PC-3 (cell line): Measurements from ENCODE around the gene PTCD1. TPM values are rescaled to one million over a fixed set of nuclear protein-coding genes. Genes with fewer than 3 reads are reported as not detected.
A peak's percentile ranks its signal among the peaks of the same experiment; 100 is the strongest.

ENCODE experiments used
- ATAC-seq: fragments of 200-7000 bp; cut with Tn5 transposase; 2 replicates; pipeline ENCODE4 v1.9.1; 2020; ENCODE audit warnings: mild to moderate bottlenecking, moderate library complexity
- BruUV-seq: library from RNA; stranded (reverse); fragments of 400-500 nt; replicated peaks from 2 replicates; lab custom pipeline; 2021; lab: Mats Ljungman, UMichigan
- CTCF ChIA-PET: fragments of 300-600 bp; sonication (Branson Sonifier 250); formaldehyde crosslinking; loops from one replicate; lab custom pipeline; 2022; ENCODE audit warnings: antibody characterized with exemption; lab: Charles Lee
- POLR2A ChIA-PET: fragments of 300-600 bp; sonication (Branson Sonifier 250); formaldehyde crosslinking; loops from one replicate; lab custom pipeline; 2022; ENCODE audit warnings: antibody characterized with exemption; ENCODE audit not compliant: unreplicated experiment; lab: Charles Lee
- DNase-seq: peaks from one replicate; pipeline ENCODE4 v3.0.0-alpha.2; 2015
- H2AFZ ChIP-seq: fragments of 300-600 bp; sonication (generic); 2 replicates; pipeline ENCODE4 v1.6.0; 2016; ENCODE audit warnings: antibody characterized with exemption, low read length
- H3F3A ChIP-seq: fragments of 300-600 bp; sonication (generic); one replicate; pipeline ENCODE4 v1.6.0; 2017; ENCODE audit warnings: antibody characterized with exemption, low read length, control low read depth, mild to moderate bottlenecking; ENCODE audit not compliant: unreplicated experiment
- H3K27ac ChIP-seq: fragments of 300-600 bp; sonication (generic); 2 replicates; pipeline ENCODE4 v1.5.1; 2016; ENCODE audit warnings: mild to moderate bottlenecking, low read length
- H3K27me3 ChIP-seq: fragments of 300-600 bp; sonication (generic); 2 replicates; pipeline ENCODE4 v1.6.1; 2016; ENCODE audit warnings: low read length, mixed read lengths
- H3K36me3 ChIP-seq: fragments of 300-600 bp; sonication (generic); 2 replicates; pipeline ENCODE4 v1.6.1; 2016; ENCODE audit warnings: low read depth, mixed run types, low read length, mixed read lengths
- H3K4me1 ChIP-seq: fragments of 300-600 bp; sonication (generic); 2 replicates; pipeline ENCODE4 v1.5.1; 2016; ENCODE audit warnings: low read length; ENCODE audit not compliant: insufficient read depth
- H3K4me2 ChIP-seq: fragments of 300-600 bp; sonication (generic); 2 replicates; pipeline ENCODE4 v1.6.0; 2016; ENCODE audit warnings: low read length
- H3K4me3 ChIP-seq: fragments of 300-600 bp; sonication (generic); 2 replicates; pipeline ENCODE4 v1.5.1; 2016; ENCODE audit warnings: mild to moderate bottlenecking, low read length, mixed read lengths
- H3K79me2 ChIP-seq: fragments of 300-600 bp; sonication (generic); 2 replicates; pipeline ENCODE4 v1.6.1; 2017; ENCODE audit warnings: low read length, mixed read lengths
- H3K9ac ChIP-seq: fragments of 300-600 bp; sonication (generic); 2 replicates; pipeline ENCODE4 v1.6.0; 2016; ENCODE audit warnings: mild to moderate bottlenecking, low read length
- H3K9me2 ChIP-seq: fragments of 300-600 bp; sonication (generic); replicated peaks from 2 replicates; pipeline ENCODE4 v1.6.1; 2016; ENCODE audit warnings: mixed run types, low read length, mixed read lengths
- H3K9me3 ChIP-seq: fragments of 300-600 bp; sonication (generic); 2 replicates; pipeline ENCODE4 v1.6.1; 2016; ENCODE audit warnings: low read length, mixed read lengths
- H4K20me1 ChIP-seq: fragments of 300-600 bp; sonication (generic); 2 replicates; pipeline ENCODE4 v1.6.1; 2016; ENCODE audit warnings: low read length, mixed read lengths
- EZH2 ChIP-seq: fragments of 300-600 bp; sonication (generic); IDR thresholded peaks from one replicate; pipeline ENCODE4 v1.6.1; 2017; ENCODE audit warnings: antibody characterized with exemption, mild to moderate bottlenecking, low read length; ENCODE audit not compliant: unreplicated experiment
- EZH2phosphoT487 ChIP-seq: fragments of 300-600 bp; sonication (generic); IDR thresholded peaks from 2 replicates; pipeline ENCODE4 v1.6.1; 2018; ENCODE audit warnings: mild to moderate bottlenecking, antibody characterized with exemption, low read length, borderline replicate concordance
- intact Hi-C: fragments of 100-400 bp; cut with micrococcal nuclease; formaldehyde crosslinking; loops from 2 replicates; pipeline ENCODE4 v1.9.0; 2023
- total RNA-seq: library from RNA; depleted of rRNA; stranded (reverse); fragments of >200 nt; gene quantifications from 2 replicates; pipeline ENCODE4 v1.2.3, GENCODE V29; 2014
- TF ChIP-seq, protein P1 (sequence below): fragments of 300-600 bp; sonication (generic); conservative IDR thresholded peaks from 2 replicates; pipeline ENCODE4 v1.5.1; 2017; ENCODE audit warnings: antibody characterized with exemption, low read depth, mild to moderate bottlenecking, low read length

The PTCD1 gene
- total RNA-seq, 1 experiment from 2014 or later = 10.4 TPM

GRCh38 chr7:99422186-99422585, 16.4 kb downstream of the PTCD1 start:
- Histone ChIP-seq H3K9me2 (no peaks in the 10 kb centered on the region), H3K27me3 (no peaks in the 10 kb centered on the region), H2AFZ (no peak overlapping the region), H3K9me3 (no peaks in the 10 kb centered on the region), H3K9ac (no peak overlapping the region), H3K4me3 (no peak overlapping the region), H3K4me2 (no peak overlapping the region), H3K36me3 (peaks cover 20% of the 10 kb centered on the region), H4K20me1 (no peaks in the 10 kb centered on the region), H3K79me2 (no peaks in the 10 kb centered on the region), H3K27ac (no peak overlapping the region), H3F3A (no peaks in the 10 kb centered on the region), H3K4me1 (no peaks in the 10 kb centered on the region)
- ATAC-seq (peak; percentile 26; the same call in 1 of the 2 replicates), DNase-seq (no peak)
- BruUV-seq = no TSS peak
- intact Hi-C loops = no loop called here
- TF ChIP-seq EZH2 (no peak), EZH2phosphoT487 (no peak)
- TF ChIP-seq, protein P1, sequence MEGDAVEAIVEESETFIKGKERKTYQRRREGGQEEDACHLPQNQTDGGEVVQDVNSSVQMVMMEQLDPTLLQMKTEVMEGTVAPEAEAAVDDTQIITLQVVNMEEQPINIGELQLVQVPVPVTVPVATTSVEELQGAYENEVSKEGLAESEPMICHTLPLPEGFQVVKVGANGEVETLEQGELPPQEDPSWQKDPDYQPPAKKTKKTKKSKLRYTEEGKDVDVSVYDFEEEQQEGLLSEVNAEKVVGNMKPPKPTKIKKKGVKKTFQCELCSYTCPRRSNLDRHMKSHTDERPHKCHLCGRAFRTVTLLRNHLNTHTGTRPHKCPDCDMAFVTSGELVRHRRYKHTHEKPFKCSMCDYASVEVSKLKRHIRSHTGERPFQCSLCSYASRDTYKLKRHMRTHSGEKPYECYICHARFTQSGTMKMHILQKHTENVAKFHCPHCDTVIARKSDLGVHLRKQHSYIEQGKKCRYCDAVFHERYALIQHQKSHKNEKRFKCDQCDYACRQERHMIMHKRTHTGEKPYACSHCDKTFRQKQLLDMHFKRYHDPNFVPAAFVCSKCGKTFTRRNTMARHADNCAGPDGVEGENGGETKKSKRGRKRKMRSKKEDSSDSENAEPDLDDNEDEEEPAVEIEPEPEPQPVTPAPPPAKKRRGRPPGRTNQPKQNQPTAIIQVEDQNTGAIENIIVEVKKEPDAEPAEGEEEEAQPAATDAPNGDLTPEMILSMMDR = no peak
- POLR2A ChIA-PET = interaction anchor here (0.5 kb wide), 1 partner anchor 593 kb away, joined by 4 read pairs; no protein-coding TSS in a partner anchor
- CTCF ChIA-PET = no interaction called here

- Histone ChIP-seq H3F3A (no peaks in the 10 kb centered on the region), H3K4me3 (no peak overlapping the region), H3K4me1 (no peaks in the 10 kb centered on the region), H3K27ac (no peak overlapping the region), H3K9ac (no peak overlapping the region), H3K9me2 (no peaks in the 10 kb centered on the region), H2AFZ (no peak overlapping the region), H3K9me3 (no peaks in the 10 kb centered on the region), H4K20me1 (no peaks in the 10 kb centered on the region), H3K79me2 (no peaks in the 10 kb centered on the region), H3K27me3 (no peaks in the 10 kb centered on the region), H3K36me3 (peaks cover 30% of the 10 kb centered on the region), H3K4me2 (no peak overlapping the region)
- no peak for TF ChIP-seq EZH2
- no peak for TF ChIP-seq EZH2phosphoT487
- TF ChIP-seq, protein P1 = no peak
- BruUV-seq = no TSS peak
- ChIA-PET POLR2A (interaction anchor here (0.6 kb wide), 1 partner anchor 147 kb away, joined by 3 read pairs; no protein-coding TSS in a partner anchor), CTCF (no interaction called here)
- ATAC-seq (no peak), DNase-seq (no peak)
- intact Hi-C loops = no loop called here
Observed at GRCh38 chr7:99420986-99421385, 17.6 kb downstream of the PTCD1 start.

- no peaks in the 10 kb centered on the region for H3K9me2 ChIP-seq
- no peaks in the 10 kb centered on the region for H3K9me3 ChIP-seq
- no peak for ATAC-seq
- POLR2A ChIA-PET = no interaction called here
- no peaks in the 10 kb centered on the region for H3K4me1 ChIP-seq
- TF ChIP-seq EZH2phosphoT487 (no peak), EZH2 (no peak)
- TF ChIP-seq, protein P1 = no peak
- no peaks in the 10 kb centered on the region for H3F3A ChIP-seq
- intact Hi-C loops = no loop called here
- H4K20me1 ChIP-seq = no peaks in the 10 kb centered on the region
- BruUV-seq = no TSS peak
- no peak for DNase-seq
- H3K36me3 ChIP-seq = peaks cover 32% of the 10 kb centered on the region
- no peaks in the 10 kb centered on the region for H3K27me3 ChIP-seq
- H3K4me2 ChIP-seq = no peak overlapping the region
- H3K9ac ChIP-seq = no peak overlapping the region
- no peaks in the 10 kb centered on the region for H3K79me2 ChIP-seq
- CTCF ChIA-PET = no interaction called here
- no peak overlapping the region for H3K4me3 ChIP-seq
- no peak overlapping the region for H3K27ac ChIP-seq
- no peak overlapping the region for H2AFZ ChIP-seq
Observed at GRCh38 chr7:99420213-99420612, 18.4 kb downstream of the PTCD1 start.
